Nephron (organoid): ENCODE measurements around the gene INPP5J.

ENCODE experiments used
- H3K27ac Mint-ChIP-seq, 3 experiments: 2 replicates each; pipeline ENCODE4 v1.8.0; 2020; ENCODE audit warnings: mixed read lengths in 3 of 3, mild to moderate bottlenecking in 2 of 3, moderate library complexity in 1 of 3
- H3K27me3 Mint-ChIP-seq: 2 replicates; pipeline ENCODE4 v1.8.0; 2021; ENCODE audit warnings: low read depth, mild to moderate bottlenecking, moderate library complexity, mixed read lengths
- H3K36me3 Mint-ChIP-seq: 2 replicates; pipeline ENCODE4 v1.8.0; 2020; ENCODE audit warnings: low read depth, mixed read lengths
- H3K4me1 Mint-ChIP-seq: 2 replicates; pipeline ENCODE4 v1.8.0; 2020; ENCODE audit warnings: mixed read lengths
- H3K4me3 Mint-ChIP-seq, 3 experiments: 2 replicates each; pipeline ENCODE4 v1.8.0; 2020; ENCODE audit warnings: mild to moderate bottlenecking in 3 of 3, mixed read lengths in 3 of 3, moderate library complexity in 2 of 3
- H3K9me3 Mint-ChIP-seq: 2 replicates; pipeline ENCODE4 v1.8.0; 2020; ENCODE audit warnings: mixed read lengths
- CTCF ChIP-seq, 3 experiments: fragments of 200-600 bp; sonication (generic); IDR thresholded peaks; one replicate each; pipeline ENCODE4 v1.5.0; 2021; ENCODE audit warnings: antibody characterized with exemption in 3 of 3; ENCODE audit not compliant: unreplicated experiment in 3 of 3

The INPP5J gene

GRCh38 chr22:31091106-31091975 lies 31.4 kb upstream of the INPP5J start:
- H3K27me3 Mint-ChIP-seq = no peaks in the 10 kb centered on the region
- TF ChIP-seq CTCF (IDR thresholded peaks at IDR 0.05; ENCODE audit: unreplicated experiment in 3 of 3) = no peak
- H3K27ac Mint-ChIP-seq = no peak overlapping the region
- no peak overlapping the region for H3K4me3 Mint-ChIP-seq
- H3K4me1 Mint-ChIP-seq = peaks cover 27% of the 10 kb centered on the region
- H3K36me3 Mint-ChIP-seq = peaks cover 17% of the 10 kb centered on the region
- no peaks in the 10 kb centered on the region for H3K9me3 Mint-ChIP-seq

- Mint-ChIP-seq H3K4me1 (peaks cover 30% of the 10 kb centered on the region), H3K27ac (no peak overlapping the region), H3K27me3 (no peaks in the 10 kb centered on the region), H3K36me3 (peaks cover 23% of the 10 kb centered on the region), H3K4me3 (no peak overlapping the region), H3K9me3 (no peaks in the 10 kb centered on the region)
- TF ChIP-seq CTCF (IDR thresholded peaks at IDR 0.05; ENCODE audit: unreplicated experiment in 3 of 3) = no peak
Observed at GRCh38 chr22:31092161-31092560, 30.6 kb upstream of the INPP5J start.

GRCh38 chr22:31093086-31093850 lies 29.5 kb upstream of the INPP5J start:
- H3K4me1 Mint-ChIP-seq = peaks cover 31% of the 10 kb centered on the region
- H3K4me3 Mint-ChIP-seq = no peak overlapping the region
- no peak overlapping the region for H3K27ac Mint-ChIP-seq
- H3K27me3 Mint-ChIP-seq = no peaks in the 10 kb centered on the region
- peaks cover 30% of the 10 kb centered on the region for H3K36me3 Mint-ChIP-seq
- H3K9me3 Mint-ChIP-seq = no peaks in the 10 kb centered on the region
- TF ChIP-seq CTCF (IDR thresholded peaks at IDR 0.05; ENCODE audit: unreplicated experiment in 3 of 3) = no peak

- Mint-ChIP-seq H3K4me1 (peaks cover 31% of the 10 kb centered on the region), H3K27ac (peak overlapping the region in 1 of 3 experiments; percentile 50), H3K27me3 (no peaks in the 10 kb centered on the region), H3K36me3 (peaks cover 30% of the 10 kb centered on the region), H3K9me3 (no peaks in the 10 kb centered on the region), H3K4me3 (peak overlapping the region in 2 of 3 experiments; percentile 9 to 67)
- no peak for TF ChIP-seq CTCF (IDR thresholded peaks at IDR 0.05; ENCODE audit: unreplicated experiment in 3 of 3)
Observed at GRCh38 chr22:31094021-31094551, 28.7 kb upstream of the INPP5J start.

GRCh38 chr22:31094741-31095140 lies 28.0 kb upstream of the INPP5J start:
- H3K27me3 Mint-ChIP-seq = no peaks in the 10 kb centered on the region
- peak overlapping the region in 1 of 3 experiments; percentile 38 for H3K4me3 Mint-ChIP-seq
- peak overlapping the region in 1 of 3 experiments; percentile 50 for H3K27ac Mint-ChIP-seq
- H3K9me3 Mint-ChIP-seq = no peaks in the 10 kb centered on the region
- TF ChIP-seq CTCF (IDR thresholded peaks at IDR 0.05; ENCODE audit: unreplicated experiment in 3 of 3) = no peak
- peaks cover 31% of the 10 kb centered on the region for H3K4me1 Mint-ChIP-seq
- peaks cover 30% of the 10 kb centered on the region for H3K36me3 Mint-ChIP-seq
